Activated naive CD4-positive, alpha-beta T cell treated with anti-CD3 and anti-CD28 coated beads, Interleukin-2, amount 10 ng/mL, durations not matched to agents 7 days and 5 days (primary cell): Measurements from ENCODE around the gene CKAP4.
"Not testable (repeated sequence)": the region's sequence is repeated elsewhere in the genome, so short reads cannot be mapped to it uniquely, and the experiment has no call there.

Experiments used
- CTCF ChIA-PET: fragments of 350-600 bp; sonication (Branson Sonifier 250); formaldehyde crosslinking; loops from one replicate; lab custom pipeline; 2021; ENCODE audit warnings: antibody characterized with exemption; lab: Charles Lee
- DNase-seq: peaks from one replicate; pipeline ENCODE4 v3.0.0-alpha.2; 2020
- H3K27ac Mint-ChIP-seq: one replicate; pipeline ENCODE4 v1.8.0; 2021; ENCODE audit warnings: mild to moderate bottlenecking, moderate library complexity, mixed read lengths
- H3K27me3 Mint-ChIP-seq: one replicate; pipeline ENCODE4 v1.8.0; 2021; ENCODE audit warnings: mild to moderate bottlenecking, mixed read lengths
- H3K36me3 Mint-ChIP-seq: one replicate; pipeline ENCODE4 v1.8.0; 2021; ENCODE audit warnings: mixed read lengths
- H3K4me1 Mint-ChIP-seq: one replicate; pipeline ENCODE4 v1.8.0; 2021; ENCODE audit warnings: mixed read lengths
- H3K4me3 Mint-ChIP-seq: one replicate; pipeline ENCODE4 v1.8.0; 2021; ENCODE audit warnings: mild to moderate bottlenecking, moderate library complexity, mixed read lengths
- H3K9me3 Mint-ChIP-seq: one replicate; pipeline ENCODE4 v1.8.0; 2021; ENCODE audit warnings: mixed read lengths

Gene CKAP4, protein sequence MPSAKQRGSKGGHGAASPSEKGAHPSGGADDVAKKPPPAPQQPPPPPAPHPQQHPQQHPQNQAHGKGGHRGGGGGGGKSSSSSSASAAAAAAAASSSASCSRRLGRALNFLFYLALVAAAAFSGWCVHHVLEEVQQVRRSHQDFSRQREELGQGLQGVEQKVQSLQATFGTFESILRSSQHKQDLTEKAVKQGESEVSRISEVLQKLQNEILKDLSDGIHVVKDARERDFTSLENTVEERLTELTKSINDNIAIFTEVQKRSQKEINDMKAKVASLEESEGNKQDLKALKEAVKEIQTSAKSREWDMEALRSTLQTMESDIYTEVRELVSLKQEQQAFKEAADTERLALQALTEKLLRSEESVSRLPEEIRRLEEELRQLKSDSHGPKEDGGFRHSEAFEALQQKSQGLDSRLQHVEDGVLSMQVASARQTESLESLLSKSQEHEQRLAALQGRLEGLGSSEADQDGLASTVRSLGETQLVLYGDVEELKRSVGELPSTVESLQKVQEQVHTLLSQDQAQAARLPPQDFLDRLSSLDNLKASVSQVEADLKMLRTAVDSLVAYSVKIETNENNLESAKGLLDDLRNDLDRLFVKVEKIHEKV

GRCh38 chr12:106247674-106248311 is at the start of gene CKAP4:
CKAP4 (minus strand) TSS chr12:106248020; CDS start chr12:106247851, 169 bp downstream.
- Mint-ChIP-seq H3K4me3 (peak within 1 kb of the TSS; percentile 73), H3K36me3 (no peaks in the 10 kb centered on the region), H3K9me3 (no peaks in the 10 kb centered on the region), H3K27me3 (peaks cover 17% of the 10 kb centered on the region), H3K27ac (peak within 1 kb of the TSS; percentile 75), H3K4me1 (peaks cover 15% of the 10 kb centered on the region)
- peak; percentile 62 for DNase-seq
- CTCF ChIA-PET, result interaction anchor here (1.0 to 1.1 kb wide), 2 partner anchors 21 to 24 kb away, joined by 3 read pairs; no protein-coding TSS in a partner anchor

DNA sequence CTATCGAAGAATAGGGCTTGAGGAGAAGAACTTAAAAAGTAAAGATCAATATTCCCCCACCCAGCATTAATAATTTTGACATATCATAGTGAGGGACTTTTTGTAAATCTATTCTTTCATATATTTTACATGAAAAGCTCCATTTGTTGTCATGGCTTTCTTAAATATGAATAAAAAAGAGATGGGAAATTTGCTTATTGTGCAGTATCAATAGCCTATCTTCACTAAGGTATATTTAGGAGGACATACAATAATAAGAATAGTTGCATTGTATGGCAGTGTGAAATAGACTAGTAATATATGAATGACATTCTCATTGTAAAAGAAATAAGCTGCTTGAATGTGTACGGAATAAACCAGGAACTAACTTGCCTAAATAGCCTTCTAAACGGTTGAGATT is 49.3 kb upstream of the CKAP4 start:
- Mint-ChIP-seq H3K27ac (no peak overlapping the region), H3K27me3 (no peaks in the 10 kb centered on the region)
- CTCF ChIA-PET, result interaction anchor here (1.5 to 2.8 kb wide), 2 partner anchors 14 to 70 kb away, joined by 4 to 26 read pairs; no protein-coding TSS in a partner anchor

GRCh38 chr12:106296179-106296877 is 48.5 kb upstream of the CKAP4 start:
- no peaks in the 10 kb centered on the region for H3K36me3 Mint-ChIP-seq
- no peak overlapping the region for H3K4me3 Mint-ChIP-seq
- no peaks in the 10 kb centered on the region for H3K9me3 Mint-ChIP-seq
- no peak for DNase-seq
- CTCF ChIA-PET, result interaction anchor here (1.5 to 2.8 kb wide), 2 partner anchors 13 to 69 kb away, joined by 4 to 26 read pairs; no protein-coding TSS in a partner anchor
- no peaks in the 10 kb centered on the region for H3K27me3 Mint-ChIP-seq
- no peak overlapping the region for H3K27ac Mint-ChIP-seq
- H3K4me1 Mint-ChIP-seq, result peaks cover 29% of the 10 kb centered on the region

More for the DNA sequence above, 49.3 kb upstream of the CKAP4 start:
- H3K4me3 Mint-ChIP-seq, result no peak overlapping the region
- no peaks in the 10 kb centered on the region for H3K36me3 Mint-ChIP-seq
- no peaks in the 10 kb centered on the region for H3K9me3 Mint-ChIP-seq
- H3K4me1 Mint-ChIP-seq, result peaks cover 35% of the 10 kb centered on the region
- DNase-seq, result no peak

DNA sequence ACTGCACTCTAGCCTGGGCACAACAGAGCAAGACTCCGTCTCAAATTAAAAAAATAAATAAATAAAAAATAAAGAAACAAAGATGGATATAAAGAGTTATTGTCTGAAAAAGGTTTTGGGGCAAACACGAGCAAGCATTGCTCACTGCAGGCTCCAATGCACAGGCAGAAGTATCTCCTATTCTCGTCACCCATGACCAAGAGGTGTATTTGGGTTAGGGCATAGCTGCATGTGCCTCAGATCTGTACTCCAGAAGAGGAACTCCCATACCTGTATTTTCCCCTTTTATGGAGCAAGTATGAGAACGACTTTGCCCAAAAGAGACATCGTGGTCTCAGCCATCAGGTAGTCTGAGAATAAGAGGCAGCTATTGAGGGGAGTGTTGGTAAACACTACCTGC is 44.5 kb upstream of the CKAP4 start:
- no peaks in the 10 kb centered on the region for H3K27me3 Mint-ChIP-seq
- CTCF ChIA-PET, result no interaction called here
- peaks cover 2% of the 10 kb centered on the region for H3K4me1 Mint-ChIP-seq
- H3K4me3 Mint-ChIP-seq, result no peak overlapping the region
- DNase-seq, result no peak
- H3K36me3 Mint-ChIP-seq, result no peaks in the 10 kb centered on the region
- no peak overlapping the region for H3K27ac Mint-ChIP-seq
- H3K9me3 Mint-ChIP-seq, result no peaks in the 10 kb centered on the region

DNA sequence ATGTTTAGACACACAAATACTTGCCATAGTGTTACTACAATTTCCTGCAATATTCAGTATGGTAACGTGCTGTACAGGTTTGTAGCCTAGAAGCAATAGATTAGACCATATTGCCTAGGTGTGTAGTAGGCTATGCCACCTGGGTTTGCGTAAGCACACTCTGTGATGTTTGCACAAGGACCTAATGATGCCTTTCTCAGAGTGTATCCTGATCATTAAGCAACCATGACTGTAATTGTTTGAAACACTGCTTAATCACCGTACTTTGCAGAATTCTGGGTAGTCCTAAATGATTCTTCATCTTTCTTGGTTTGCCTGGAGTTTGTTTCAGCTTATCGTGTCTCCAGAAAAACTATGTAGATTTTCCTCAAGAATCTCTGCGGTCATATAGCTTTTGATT is 43.5 kb upstream of the CKAP4 start:
- no peak for DNase-seq
- H3K36me3 Mint-ChIP-seq, result no peaks in the 10 kb centered on the region
- no peak overlapping the region for H3K27ac Mint-ChIP-seq
- CTCF ChIA-PET, result interaction anchor here (1.3 kb wide), 1 partner anchor 67 kb away, joined by 3 read pairs; no protein-coding TSS in a partner anchor
- H3K9me3 Mint-ChIP-seq, result no peaks in the 10 kb centered on the region
- H3K4me3 Mint-ChIP-seq, result no peak overlapping the region
- no peaks in the 10 kb centered on the region for H3K4me1 Mint-ChIP-seq
- H3K27me3 Mint-ChIP-seq, result no peaks in the 10 kb centered on the region

DNA sequence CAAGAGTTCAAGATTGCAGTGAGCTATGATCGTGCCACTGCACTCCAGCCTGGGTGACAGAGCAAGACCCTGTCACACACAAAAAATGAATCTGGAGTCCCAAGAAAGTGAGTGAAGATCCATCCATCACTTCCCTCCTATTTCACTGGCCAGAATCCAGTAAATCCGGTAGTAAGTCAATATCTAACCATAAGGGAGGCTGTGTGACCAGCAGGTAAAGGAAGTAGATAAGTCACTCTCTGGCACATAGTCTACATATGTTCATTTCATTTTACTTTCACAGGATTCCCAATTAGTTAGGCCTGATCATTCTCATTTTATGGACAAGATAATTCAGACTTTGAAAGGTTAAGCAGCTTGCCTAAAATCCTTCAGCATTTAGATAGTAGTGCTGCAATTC is 42.8 kb upstream of the CKAP4 start:
- Mint-ChIP-seq H3K27ac (no peak overlapping the region), H3K4me1 (no peaks in the 10 kb centered on the region), H3K4me3 (no peak overlapping the region), H3K27me3 (no peaks in the 10 kb centered on the region), H3K9me3 (no peaks in the 10 kb centered on the region), H3K36me3 (no peaks in the 10 kb centered on the region)
- CTCF ChIA-PET, result interaction anchor here (1.3 kb wide), 1 partner anchor 67 kb away, joined by 3 read pairs; no protein-coding TSS in a partner anchor
- no peak for DNase-seq

- no peak for DNase-seq
- H3K9me3 Mint-ChIP-seq, result no peaks in the 10 kb centered on the region
- no peak overlapping the region for H3K27ac Mint-ChIP-seq
- H3K4me3 Mint-ChIP-seq, result no peak overlapping the region
- H3K36me3 Mint-ChIP-seq, result no peaks in the 10 kb centered on the region
- H3K4me1 Mint-ChIP-seq, result peaks cover 8% of the 10 kb centered on the region
- peaks cover 6% of the 10 kb centered on the region for H3K27me3 Mint-ChIP-seq
- CTCF ChIA-PET, result no interaction called here
These were observed 41.4 kb upstream of the CKAP4 start for GRCh38 chr12:106289196-106289681.

DNA sequence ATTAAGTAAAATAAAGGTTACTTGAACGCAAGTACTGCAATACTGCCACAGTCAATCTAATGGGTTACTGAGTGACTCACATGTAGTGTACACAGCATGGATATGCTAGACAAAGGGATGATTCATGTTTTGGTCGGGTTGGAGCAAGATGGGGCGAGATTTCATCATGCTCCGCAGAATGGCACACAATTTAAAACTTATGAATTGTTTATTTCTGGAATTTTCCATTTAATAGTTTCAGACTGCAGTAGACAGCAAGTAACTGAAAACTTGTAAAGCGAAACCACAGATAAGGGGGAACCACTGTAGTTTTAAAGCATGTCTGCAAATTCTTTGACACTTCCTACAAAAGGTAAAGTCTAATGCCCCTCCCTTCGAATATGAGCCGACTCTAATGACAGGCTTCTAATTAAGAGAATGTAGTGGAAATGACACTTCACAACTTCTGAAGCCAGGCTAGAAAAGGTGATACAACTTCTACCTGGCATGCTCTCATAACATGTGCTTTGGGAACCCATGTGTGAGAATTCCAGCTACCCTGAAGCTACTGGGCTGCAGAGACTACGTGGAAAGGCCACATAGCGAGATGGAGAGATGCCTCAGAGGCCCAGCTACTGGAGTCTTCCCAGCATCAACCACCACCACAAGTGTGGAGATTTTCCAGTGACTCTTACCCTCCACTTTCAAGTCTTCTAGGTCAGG is 40.8 kb upstream of the CKAP4 start:
- CTCF ChIA-PET, result no interaction called here
- DNase-seq, result no peak
- no peaks in the 10 kb centered on the region for H3K9me3 Mint-ChIP-seq

DNA sequence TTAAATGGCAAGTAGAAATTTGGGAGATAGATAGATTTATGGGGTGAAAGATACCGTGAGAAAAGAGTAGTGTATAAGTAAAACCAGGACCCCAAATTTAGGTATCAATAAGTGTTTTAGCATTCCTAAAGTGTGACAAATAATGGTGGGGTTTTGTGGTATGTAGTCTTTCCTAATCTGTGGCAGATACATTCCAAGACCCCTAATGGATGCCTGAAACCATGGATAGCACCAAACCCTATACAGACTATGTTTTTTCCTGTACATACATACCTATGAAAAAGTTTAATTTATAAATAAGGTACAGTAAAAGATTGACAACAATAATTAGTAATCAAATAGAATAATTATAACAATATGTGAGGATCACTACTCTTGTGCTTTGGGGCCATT is 40.3 kb upstream of the CKAP4 start:
- H3K27me3 Mint-ChIP-seq, result peaks cover 6% of the 10 kb centered on the region
- H3K36me3 Mint-ChIP-seq, result no peaks in the 10 kb centered on the region
- H3K9me3 Mint-ChIP-seq, result no peaks in the 10 kb centered on the region
- DNase-seq, result no peak
- peaks cover 8% of the 10 kb centered on the region for H3K4me1 Mint-ChIP-seq
- H3K27ac Mint-ChIP-seq, result no peak overlapping the region
- no peak overlapping the region for H3K4me3 Mint-ChIP-seq
- CTCF ChIA-PET, result no interaction called here

More for the DNA sequence above, 40.8 kb upstream of the CKAP4 start:
- Mint-ChIP-seq H3K27ac (no peak overlapping the region), H3K4me3 (no peak overlapping the region), H3K27me3 (peaks cover 6% of the 10 kb centered on the region), H3K4me1 (peaks cover 8% of the 10 kb centered on the region), H3K36me3 (no peaks in the 10 kb centered on the region)

- CTCF ChIA-PET, result no interaction called here
- peaks cover 8% of the 10 kb centered on the region for H3K4me1 Mint-ChIP-seq
- no peak overlapping the region for H3K27ac Mint-ChIP-seq
- H3K27me3 Mint-ChIP-seq, result peaks cover 8% of the 10 kb centered on the region
- H3K9me3 Mint-ChIP-seq, result peaks cover 4% of the 10 kb centered on the region
- DNase-seq, result no peak
- no peak overlapping the region for H3K4me3 Mint-ChIP-seq
- peaks cover under 1% of the 10 kb centered on the region for H3K36me3 Mint-ChIP-seq
These were observed 39.5 kb upstream of the CKAP4 start for GRCh38 chr12:106287364-106287763.

DNA sequence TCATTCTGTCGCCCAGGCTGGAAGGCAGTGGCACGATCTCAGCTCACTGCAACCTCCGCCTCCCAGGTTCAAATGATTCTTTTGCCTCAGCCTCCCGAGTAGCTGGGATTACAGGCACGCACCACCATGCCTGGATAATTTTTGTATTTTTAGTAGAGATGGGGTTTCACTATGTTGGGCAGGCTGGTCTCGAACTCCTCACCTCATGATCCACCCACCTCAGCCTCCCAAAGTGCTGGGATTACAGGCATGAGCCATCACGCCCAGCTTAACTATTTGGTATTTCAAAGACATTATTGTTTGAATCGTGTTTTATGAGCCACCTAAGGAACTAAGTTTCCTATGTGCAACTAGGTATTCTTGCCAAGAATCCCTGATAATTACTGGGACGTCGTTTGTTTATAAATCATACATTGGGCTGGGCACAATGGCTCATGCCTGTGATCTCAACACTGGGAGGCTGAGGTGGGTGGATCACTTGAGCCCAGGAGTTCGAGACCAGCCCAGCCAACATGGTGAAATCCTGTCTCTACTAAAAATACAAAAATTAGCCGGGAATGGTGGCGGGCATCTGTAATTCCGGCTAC is 38.8 kb upstream of the CKAP4 start:
- H3K27ac Mint-ChIP-seq, H3K4me1 Mint-ChIP-seq, DNase-seq, H3K4me3 Mint-ChIP-seq, H3K36me3 Mint-ChIP-seq: not testable (repeated sequence)
- Mint-ChIP-seq H3K27me3 (peaks cover 10% of the 10 kb centered on the region), H3K9me3 (peaks cover 10% of the 10 kb centered on the region)
- CTCF ChIA-PET, result interaction anchor here (9.2 kb wide), 1 partner anchor 58 kb away, joined by 135 read pairs; no protein-coding TSS in a partner anchor

GRCh38 chr12:106285982-106286381 is 38.2 kb upstream of the CKAP4 start:
- CTCF ChIA-PET, result interaction anchor here (9.2 kb wide), 1 partner anchor 57 kb away, joined by 135 read pairs; no protein-coding TSS in a partner anchor
- Mint-ChIP-seq H3K27ac (no peak overlapping the region), H3K36me3 (peaks cover 2% of the 10 kb centered on the region)

More at GRCh38 chr12:106285982-106286381, 38.2 kb upstream of the CKAP4 start:
- Mint-ChIP-seq H3K9me3 (peaks cover 12% of the 10 kb centered on the region), H3K4me1 (peaks cover 8% of the 10 kb centered on the region), H3K4me3 (no peak overlapping the region), H3K27me3 (peaks cover 10% of the 10 kb centered on the region)
- DNase-seq, result no peak
